Renal cortical epithelial cell (primary cell): ENCODE data around the gene CABP4. TPM values are rescaled to one million over a fixed set of nuclear protein-coding genes. Genes with fewer than 3 reads are reported as not detected.

Source experiments
- total RNA-seq: library from RNA; depleted of rRNA; stranded (reverse); fragments of >200 nt; gene quantifications from 2 replicates; pipeline ENCODE4 v1.2.3, GENCODE V29; 2014

CABP4 gene
- total RNA-seq, 1 donor from 2014 or later = not detected

Other genes starting within 250 kb of the CABP4 start
- gene GRK2, start 188.9 kb upstream of the CABP4 start, total RNA-seq = 32.3 and 71.8 TPM in 2 replicates
- 29.0 and 38.9 TPM in 2 replicates for gene ANKRD13D, start 166.1 kb upstream of the CABP4 start, total RNA-seq
- gene SSH3, start 151.8 kb upstream of the CABP4 start, total RNA-seq = 44.1 and 70.2 TPM in 2 replicates
- gene POLD4, start 101.8 kb upstream of the CABP4 start, total RNA-seq = 43.9 and 61.6 TPM in 2 replicates
- 13.9 and 22.7 TPM in 2 replicates for gene CLCF1, start 81.8 kb upstream of the CABP4 start, total RNA-seq
- gene RAD9A, start 63.4 kb upstream of the CABP4 start, total RNA-seq = 5.9 and 8.9 TPM in 2 replicates
- 171 and 306 TPM in 2 replicates for gene PPP1CA, start 53.5 kb upstream of the CABP4 start, total RNA-seq
- gene TBC1D10C, start 51.3 kb upstream of the CABP4 start, total RNA-seq = not detected in 2 replicates
- gene CARNS1, start 39.7 kb upstream of the CABP4 start, total RNA-seq = 0.20 TPM in 1 of 2 replicates, not detected in the other
- 25.5 and 51.7 TPM in 2 replicates for gene RPS6KB2, start 26.9 kb upstream of the CABP4 start, total RNA-seq
- gene PTPRCAP, start 17.7 kb upstream of the CABP4 start, total RNA-seq = 0.17 and 0.85 TPM in 2 replicates
- gene CORO1B, start 11.9 kb upstream of the CABP4 start, total RNA-seq = 115 and 197 TPM in 2 replicates
- gene GPR152, start 2.6 kb upstream of the CABP4 start, total RNA-seq = not detected in 2 replicates
- 32.5 and 65.7 TPM in 2 replicates for gene TMEM134, start 13.9 kb downstream of the CABP4 start, total RNA-seq
- 53.2 and 56.8 TPM in 2 replicates for gene AIP, start 27.7 kb downstream of the CABP4 start, total RNA-seq
- gene PITPNM1, start 50.0 kb downstream of the CABP4 start, total RNA-seq = 46.9 and 151 TPM in 2 replicates
- 34.4 and 90.4 TPM in 2 replicates for gene CDK2AP2, start 52.8 kb downstream of the CABP4 start, total RNA-seq
- gene CABP2, start 68.1 kb downstream of the CABP4 start, total RNA-seq = not detected in 2 replicates
- gene GSTP1, start 128.5 kb downstream of the CABP4 start, total RNA-seq = 1,794 and 3,608 TPM in 2 replicates
- gene NDUFV1, start 151.6 kb downstream of the CABP4 start, total RNA-seq = 184 and 192 TPM in 2 replicates
- gene NUDT8, start 174.6 kb downstream of the CABP4 start, total RNA-seq = 3.9 and 8.2 TPM in 2 replicates
- not detected in 2 replicates for gene TBX10, start 184.4 kb downstream of the CABP4 start, total RNA-seq
- 0.10 and 0.17 TPM in 2 replicates for gene ACY3, start 195.4 kb downstream of the CABP4 start, total RNA-seq
- gene ALDH3B2, start 219.3 kb downstream of the CABP4 start, total RNA-seq = 0.20 TPM in 1 of 2 replicates, not detected in the other